H9 (cell line): ENCODE measurements around the gene SLC26A9. TPM values are rescaled to one million over a fixed set of nuclear protein-coding genes. Genes with fewer than 3 reads are reported as not detected.
A peak's percentile ranks its signal among the peaks of the same experiment; 100 is the strongest.

Experiments used
- DNase-seq: peaks from one replicate; pipeline ENCODE4 v3.0.0-alpha.2; 2017
- H2AFZ ChIP-seq: one replicate; pipeline ENCODE4 v1.6.1; 2013; ENCODE audit warnings: mild to moderate bottlenecking, low read length, control low read depth, moderate library complexity
- H2AK5ac ChIP-seq: 2 replicates; pipeline ENCODE4 v1.6.1; 2013; ENCODE audit warnings: low read length, control low read depth, mixed read lengths; ENCODE audit not compliant: insufficient read length
- H2BK120ac ChIP-seq: one replicate; pipeline ENCODE4 v1.6.1; 2013; ENCODE audit warnings: low read depth, mild to moderate bottlenecking, low read length, control low read depth, inconsistent platforms; ENCODE audit not compliant: poor library complexity, severe bottlenecking
- H2BK12ac ChIP-seq: 2 replicates; pipeline ENCODE4 v1.6.1; 2013; ENCODE audit warnings: low read length, control low read depth, mixed read lengths, low read depth; ENCODE audit not compliant: insufficient read length
- H2BK15ac ChIP-seq: 2 replicates; pipeline ENCODE4 v1.6.1; 2013; ENCODE audit warnings: low read depth, low read length, control low read depth
- H2BK20ac ChIP-seq: one replicate; pipeline ENCODE4 v1.6.1; 2013; ENCODE audit warnings: low read depth, mild to moderate bottlenecking, low read length, control low read depth, inconsistent platforms; ENCODE audit not compliant: poor library complexity, severe bottlenecking
- H2BK5ac ChIP-seq: 2 replicates; pipeline ENCODE4 v1.6.1; 2013; ENCODE audit warnings: low read length, control low read depth, mixed read lengths; ENCODE audit not compliant: insufficient read length
- H3K14ac ChIP-seq: 2 replicates; pipeline ENCODE4 v1.6.1; 2013; ENCODE audit warnings: low read length, control low read depth; ENCODE audit not compliant: insufficient read depth
- H3K18ac ChIP-seq: 2 replicates; pipeline ENCODE4 v1.6.1; 2013; ENCODE audit warnings: low read depth, mild to moderate bottlenecking, mixed read lengths, low read length, control low read depth; ENCODE audit not compliant: insufficient read length
- H3K23ac ChIP-seq: 2 replicates; pipeline ENCODE4 v1.6.1; 2013; ENCODE audit warnings: low read length, control low read depth, mixed read lengths, low read depth; ENCODE audit not compliant: insufficient read length
- H3K23me2 ChIP-seq: 2 replicates; pipeline ENCODE4 v1.6.1; 2013; ENCODE audit warnings: low read depth, mild to moderate bottlenecking, mixed read lengths, low read length, control low read depth; ENCODE audit not compliant: insufficient read length, poor library complexity, severe bottlenecking
- H3K27ac ChIP-seq: 2 replicates; pipeline ENCODE4 v1.5.1; 2013; ENCODE audit warnings: low read length, control low read depth, mixed read lengths, low read depth; ENCODE audit not compliant: insufficient read length
- H3K27me3 ChIP-seq: 2 replicates; pipeline ENCODE4 v1.6.1; 2013; ENCODE audit warnings: low read length, control low read depth, inconsistent platforms; ENCODE audit not compliant: insufficient read depth
- H3K4ac ChIP-seq: 2 replicates; pipeline ENCODE4 v1.6.1; 2013; ENCODE audit warnings: low read depth, mild to moderate bottlenecking, control low read depth, inconsistent platforms, low read length, moderate library complexity
- H3K4me1 ChIP-seq: 2 replicates; pipeline ENCODE4 v1.6.1; 2013; ENCODE audit warnings: low read length, control low read depth, inconsistent platforms; ENCODE audit not compliant: insufficient read depth
- H3K4me2 ChIP-seq: 2 replicates; pipeline ENCODE4 v1.6.1; 2013; ENCODE audit warnings: low read length, control low read depth, mixed read lengths; ENCODE audit not compliant: insufficient read length, insufficient read depth
- H3K56ac ChIP-seq: 2 replicates; pipeline ENCODE4 v1.6.1; 2013; ENCODE audit warnings: low read depth, mild to moderate bottlenecking, mixed read lengths, low read length, control low read depth; ENCODE audit not compliant: insufficient read length
- H3K79me1 ChIP-seq: 2 replicates; pipeline ENCODE4 v1.6.1; 2013; ENCODE audit warnings: low read depth, mild to moderate bottlenecking, moderate library complexity, low read length, control low read depth, inconsistent platforms; ENCODE audit not compliant: insufficient read depth, poor library complexity, severe bottlenecking
- H3K79me2 ChIP-seq: 2 replicates; pipeline ENCODE4 v1.6.1; 2013; ENCODE audit warnings: low read length, control low read depth, inconsistent platforms; ENCODE audit not compliant: insufficient read depth
- H3K9ac ChIP-seq: 2 replicates; pipeline ENCODE4 v1.6.1; 2013; ENCODE audit warnings: low read length, control low read depth, mixed read lengths; ENCODE audit not compliant: insufficient read length; ENCODE audit errors: extremely low read depth
- H3K9me3 ChIP-seq: one replicate; pipeline ENCODE4 v1.6.1; 2013; ENCODE audit warnings: low read depth, low read length, inconsistent platforms; ENCODE audit not compliant: control insufficient read depth
- H3T11ph ChIP-seq: one replicate; pipeline ENCODE4 v1.6.1; 2013; ENCODE audit warnings: mild to moderate bottlenecking, low read length, control low read depth, inconsistent platforms
- H4K20me1 ChIP-seq: one replicate; pipeline ENCODE4 v1.6.1; 2013; ENCODE audit not compliant: control insufficient read depth, insufficient read length, insufficient read depth
- H4K5ac ChIP-seq: 2 replicates; pipeline ENCODE4 v1.6.1; 2013; ENCODE audit warnings: low read depth, mild to moderate bottlenecking, mixed read lengths, low read length, control low read depth; ENCODE audit not compliant: insufficient read length
- H4K8ac ChIP-seq: replicated peaks from 2 replicates; pipeline ENCODE4 v1.6.1; 2013; ENCODE audit warnings: low read length, control low read depth, mixed read lengths, low read depth; ENCODE audit not compliant: insufficient read length
- H4K91ac ChIP-seq: 2 replicates; pipeline ENCODE4 v1.6.1; 2013; ENCODE audit warnings: low read depth, mild to moderate bottlenecking, moderate library complexity, mixed read lengths, low read length, control low read depth; ENCODE audit not compliant: insufficient read length
- H3K27ac Mint-ChIP-seq, 3 experiments: 2 replicates in 2 of 3; 3 replicates in 1 of 3; pipeline ENCODE4 v1.8.0; 2020 to 2021; ENCODE audit warnings: mixed read lengths in 3 of 3, mild to moderate bottlenecking in 1 of 3, moderate library complexity in 1 of 3
- H3K27me3 Mint-ChIP-seq: 2 replicates; pipeline ENCODE4 v1.8.0; 2021; ENCODE audit warnings: low read depth, mild to moderate bottlenecking, moderate library complexity, mixed read lengths
- H3K36me3 Mint-ChIP-seq, 3 experiments: 2 replicates in 2 of 3; 3 replicates in 1 of 3; pipeline ENCODE4 v1.8.0; 2020 to 2021; ENCODE audit warnings: low read depth in 3 of 3, mixed read lengths in 3 of 3; ENCODE audit not compliant: insufficient read depth in 1 of 3
- H3K4me1 Mint-ChIP-seq, 2 experiments: 2 replicates each; pipeline ENCODE4 v1.8.0; 2020; ENCODE audit warnings: mixed read lengths in 2 of 2
- H3K4me3 Mint-ChIP-seq, 2 experiments: 2 replicates in 1 of 2; 3 replicates in 1 of 2; pipeline ENCODE4 v1.8.0; 2020 to 2021; ENCODE audit warnings: mild to moderate bottlenecking in 2 of 2, mixed read lengths in 2 of 2, moderate library complexity in 1 of 2
- H3K9me3 Mint-ChIP-seq, 2 experiments: 2 replicates in 1 of 2; 3 replicates in 1 of 2; pipeline ENCODE4 v1.8.0; 2020; ENCODE audit warnings: mild to moderate bottlenecking in 2 of 2, mixed read lengths in 2 of 2, moderate library complexity in 1 of 2
- CTCF ChIP-seq: fragments of 200-600 bp; sonication (generic); conservative IDR thresholded peaks from 3 replicates; pipeline ENCODE4 v1.8.0; 2021; ENCODE audit warnings: antibody characterized with exemption, mild to moderate bottlenecking
- WGBS: extraction: QIAGEN DNeasy Blood & Tissue Kit; methylation state at CpG from one replicate; pipeline ENCODE4 v1.1.7; 2013; ENCODE audit warnings: missing lambda C conversion rate, low lambda C conversion rate, mixed read lengths; ENCODE audit not compliant: insufficient read length; ENCODE audit errors: extremely low coverage; 5-methylcytosine and 5-hydroxymethylcytosine counted together
- total RNA-seq: library from RNA; stranded (reverse); gene quantifications from 2 replicates; pipeline ENCODE4 v1.2.1, GENCODE V29; 2021

The SLC26A9 gene
- total RNA-seq, 1 experiment from 2014 or later = not detected

DNA sequence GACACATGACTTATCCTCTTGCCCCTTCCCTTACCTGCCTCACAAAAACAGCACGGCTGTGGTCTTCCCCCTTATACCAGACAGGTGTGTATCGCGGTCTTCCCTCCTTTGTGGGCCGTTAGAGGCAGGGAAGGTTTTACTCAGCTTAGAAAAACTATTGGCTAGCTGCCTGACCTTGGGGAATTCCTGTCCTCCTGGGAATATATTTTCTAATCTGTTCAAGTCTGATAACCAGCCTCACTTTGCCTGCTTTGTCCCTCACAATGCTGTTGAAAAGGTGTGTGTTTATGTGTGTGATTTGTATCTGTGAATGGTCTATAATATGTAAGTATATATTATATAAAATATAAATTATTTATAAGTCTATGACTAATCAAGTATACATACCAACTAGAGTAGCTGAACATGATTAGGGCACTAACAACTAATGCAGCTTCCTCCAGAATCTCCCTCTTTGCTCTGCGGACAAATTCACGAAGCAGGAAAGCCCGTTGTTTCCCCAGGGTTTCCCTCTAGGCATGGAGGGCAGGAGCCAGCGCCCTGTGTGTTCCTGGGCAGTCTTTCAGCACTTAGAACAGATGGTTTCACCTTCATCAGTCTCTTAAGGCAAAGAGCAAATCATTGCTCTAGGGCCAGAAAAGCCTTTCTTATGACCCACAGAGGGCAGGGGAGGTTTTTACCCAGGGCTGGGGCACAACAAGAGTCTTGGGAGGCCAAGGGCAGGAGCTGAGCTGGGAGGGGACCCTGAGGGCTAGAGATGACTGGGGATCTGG lies 25.6 kb downstream of the SLC26A9 start:
- Mint-ChIP-seq H3K36me3 (no peaks in the 10 kb centered on the region; a peak in 1 of 7 replicates), H3K9me3 (no peaks in the 10 kb centered on the region), H3K27ac (peak overlapping the region in 1 of 3 experiments; percentile 14; a peak in 1 of 7 replicates), H3K4me3 (no peak overlapping the region), H3K4me1 (peaks cover 13 to 22% of the 10 kb centered on the region in 2 experiments), H3K27me3 (no peaks in the 10 kb centered on the region)
- no peaks in the 10 kb centered on the region for H3K4me1 ChIP-seq
- H4K91ac ChIP-seq = no peak overlapping the region
- no peak overlapping the region for H2BK5ac ChIP-seq
- H3K18ac ChIP-seq = no peak overlapping the region
- no peak overlapping the region for H3K23ac ChIP-seq
- no peak overlapping the region for H2AFZ ChIP-seq
- no peaks in the 10 kb centered on the region for H3K27me3 ChIP-seq
- no peaks in the 10 kb centered on the region for H3K9me3 ChIP-seq
- no peak for TF ChIP-seq CTCF
- no peak overlapping the region for H3K56ac ChIP-seq
- no peak overlapping the region for H2BK12ac ChIP-seq
- H3K4ac ChIP-seq = no peak overlapping the region
- H4K8ac ChIP-seq = no peak overlapping the region
- no peak overlapping the region for H2BK20ac ChIP-seq
- no peak overlapping the region for H2BK120ac ChIP-seq
- no peak overlapping the region for H3K27ac ChIP-seq
- no CpG with 5 or more reads among the region's 8 CpGs for WGBS
- no peak overlapping the region for H4K5ac ChIP-seq
- no peak overlapping the region for H3K9ac ChIP-seq
- H4K20me1 ChIP-seq = no peaks in the 10 kb centered on the region
- no peak overlapping the region for H2AK5ac ChIP-seq
- H3K79me2 ChIP-seq = no peaks in the 10 kb centered on the region
- no peaks in the 10 kb centered on the region for H3K79me1 ChIP-seq
- no peaks in the 10 kb centered on the region for H3K23me2 ChIP-seq
- no peak overlapping the region for H2BK15ac ChIP-seq
- peak; percentile 19 for DNase-seq
- no peak overlapping the region for H3K4me2 ChIP-seq
- no peak overlapping the region for H3T11ph ChIP-seq
- no peak overlapping the region for H3K14ac ChIP-seq
